ENCODE measurements around the gene CENPC.
"Not testable (repeated sequence)": the region's sequence is repeated elsewhere in the genome, so short reads cannot be mapped to it uniquely, and the experiment has no call there.

Gene CENPC

DNA sequence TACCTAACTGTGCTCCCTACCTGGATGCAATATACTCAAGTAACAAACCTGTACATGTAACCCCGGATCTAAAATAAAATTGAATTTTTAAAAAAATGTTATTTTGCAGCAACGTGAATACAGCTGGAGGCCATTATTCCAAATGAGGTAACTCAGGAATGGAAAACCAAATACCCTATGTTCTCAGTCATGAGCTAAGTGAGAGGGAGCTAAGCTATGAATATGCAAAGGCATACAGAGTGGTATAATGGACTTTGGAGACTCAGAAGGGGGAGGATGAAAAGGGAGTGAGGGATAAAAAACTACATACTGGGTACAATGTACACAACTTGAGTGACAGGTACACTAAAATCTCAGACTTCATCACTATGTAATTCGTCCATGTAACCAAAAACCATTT lies 78.6 kb downstream of the CENPC start:
- no peak for DNase-seq

DNA sequence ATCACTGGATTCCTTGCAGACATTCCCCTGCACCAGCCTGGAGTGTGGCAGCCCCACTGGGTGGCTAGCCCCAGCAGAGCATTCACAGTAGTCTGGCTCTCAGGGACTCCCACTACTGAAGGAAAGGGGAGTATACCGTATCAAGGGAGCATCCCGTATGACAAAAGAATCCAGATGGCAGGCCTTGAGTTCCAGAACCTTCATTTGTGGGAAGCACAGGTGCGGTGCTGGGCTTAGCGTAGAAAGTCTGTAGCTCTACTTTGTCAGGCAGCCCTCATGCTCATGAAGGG lies 79.6 kb downstream of the CENPC start:
- no peak for DNase-seq

DNA sequence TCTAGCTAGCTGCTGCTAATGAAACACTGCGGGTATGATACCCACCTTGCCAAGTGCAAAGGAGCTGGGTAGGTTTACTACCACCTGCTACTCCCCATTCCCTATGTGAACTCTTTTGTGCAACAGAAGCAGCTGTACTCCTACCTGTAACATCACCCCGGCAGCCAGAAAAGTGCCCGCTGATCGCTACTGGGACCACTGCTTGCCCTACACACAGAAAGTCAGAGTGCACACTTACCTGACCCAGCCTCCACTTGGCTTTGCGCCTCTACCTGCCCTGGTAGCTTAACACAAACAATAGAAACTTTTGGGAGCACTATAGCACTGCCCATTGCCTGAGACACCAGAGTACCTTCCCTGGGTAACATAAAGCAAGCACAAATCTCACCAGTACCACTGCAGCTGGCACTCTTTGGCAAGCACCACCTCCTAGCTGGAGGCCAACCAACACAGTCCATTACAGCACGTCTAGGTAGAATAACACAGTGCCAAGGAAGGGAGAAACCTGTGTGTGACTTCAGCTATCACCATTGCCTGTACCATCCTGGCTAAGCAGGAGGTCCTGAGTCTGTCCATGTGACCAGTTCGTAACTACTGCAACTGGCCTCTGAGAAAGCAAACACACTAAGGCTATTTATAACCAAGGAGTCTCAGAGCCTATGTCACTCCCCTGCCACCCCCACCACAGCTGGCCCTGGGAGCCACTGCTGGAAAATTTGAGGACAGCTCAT lies 80.1 kb downstream of the CENPC start:
- no peak for DNase-seq

DNA sequence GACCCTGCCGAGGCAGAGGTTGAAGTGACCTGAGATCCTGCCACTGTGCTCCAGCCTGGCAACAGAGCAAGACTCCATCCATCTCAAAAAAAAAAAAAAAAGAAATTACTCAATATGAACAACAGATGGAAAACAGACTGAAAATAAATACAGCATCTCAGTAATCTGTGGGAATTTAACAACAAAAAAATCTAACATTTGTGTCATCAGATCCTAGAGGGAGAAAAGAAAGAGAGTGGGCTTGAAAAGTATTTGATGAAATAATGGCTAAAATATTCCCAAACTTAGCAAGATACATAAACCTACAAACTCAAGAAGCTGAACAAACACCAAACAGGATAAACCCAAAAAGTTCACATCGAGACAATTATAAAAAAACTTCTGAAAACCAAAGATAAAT lies 84.7 kb downstream of the CENPC start:
- no peak for DNase-seq

DNA sequence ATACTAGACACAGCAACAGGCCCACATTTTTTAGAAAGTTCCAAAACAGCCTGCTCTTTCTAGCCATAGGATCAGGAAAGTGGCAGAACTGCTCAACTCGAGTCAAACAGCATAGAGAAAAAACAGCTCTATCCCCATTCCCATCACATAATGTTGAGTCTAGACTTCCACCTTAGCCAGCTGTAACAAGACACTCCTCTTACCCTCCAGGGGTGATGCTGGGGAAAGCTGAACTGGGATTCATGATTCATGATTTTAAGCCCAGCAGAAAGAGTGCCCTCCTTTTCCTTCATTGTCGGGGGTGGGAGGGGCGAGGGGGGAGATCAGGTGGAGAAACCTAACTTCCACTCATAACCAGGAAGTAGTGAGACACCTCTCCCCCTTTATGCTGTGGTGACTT lies 86.1 kb downstream of the CENPC start:
- DNase-seq, result no peak

DNA sequence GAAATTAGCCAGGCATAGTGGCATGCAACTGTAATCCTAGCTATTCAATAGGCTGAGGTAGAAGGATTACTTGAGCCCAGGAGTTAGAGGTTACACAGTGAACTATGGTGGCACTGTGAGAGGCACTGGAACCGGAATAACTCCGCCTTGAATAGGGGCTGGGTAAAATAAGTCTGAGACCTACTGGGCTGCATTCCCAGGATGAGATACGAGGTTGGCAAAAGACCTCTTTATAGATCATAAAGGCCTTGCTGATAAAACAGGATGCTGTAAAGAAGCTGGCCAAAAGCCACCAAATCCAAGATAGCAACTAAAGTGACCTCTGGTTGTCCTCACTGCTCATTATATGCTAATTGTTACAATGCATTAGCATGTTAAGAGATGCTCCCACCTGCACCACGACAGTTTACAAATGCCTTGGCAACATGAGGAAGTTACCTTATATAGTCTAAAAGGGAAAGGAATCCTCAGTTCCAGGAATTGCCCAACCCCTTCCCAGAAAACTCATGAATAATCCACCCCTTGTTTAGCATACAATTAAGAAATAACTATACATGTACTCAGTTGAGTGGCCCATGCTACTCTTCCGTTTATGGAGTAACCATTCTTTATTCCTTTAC lies 88.6 kb downstream of the CENPC start:
- DNase-seq, result no peak

DNA sequence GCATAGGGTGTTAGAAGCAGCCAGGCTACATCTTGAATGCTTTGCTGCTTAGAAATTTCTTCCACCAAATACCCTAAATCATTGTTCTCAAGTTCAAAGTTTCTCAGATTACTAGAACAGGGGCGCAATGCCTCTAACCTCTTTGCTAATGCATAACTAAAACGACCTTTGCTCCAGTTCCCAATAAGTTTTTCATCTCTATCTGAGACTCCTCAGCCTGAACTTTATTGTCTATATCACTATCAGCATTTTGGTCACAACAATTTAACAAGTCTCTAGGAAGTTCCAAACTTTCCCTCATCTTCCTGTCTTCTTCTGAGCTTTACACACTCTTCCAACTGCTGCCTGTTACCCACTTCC lies 92.5 kb downstream of the CENPC start:
- DNase-seq, result not testable (repeated sequence)

DNA sequence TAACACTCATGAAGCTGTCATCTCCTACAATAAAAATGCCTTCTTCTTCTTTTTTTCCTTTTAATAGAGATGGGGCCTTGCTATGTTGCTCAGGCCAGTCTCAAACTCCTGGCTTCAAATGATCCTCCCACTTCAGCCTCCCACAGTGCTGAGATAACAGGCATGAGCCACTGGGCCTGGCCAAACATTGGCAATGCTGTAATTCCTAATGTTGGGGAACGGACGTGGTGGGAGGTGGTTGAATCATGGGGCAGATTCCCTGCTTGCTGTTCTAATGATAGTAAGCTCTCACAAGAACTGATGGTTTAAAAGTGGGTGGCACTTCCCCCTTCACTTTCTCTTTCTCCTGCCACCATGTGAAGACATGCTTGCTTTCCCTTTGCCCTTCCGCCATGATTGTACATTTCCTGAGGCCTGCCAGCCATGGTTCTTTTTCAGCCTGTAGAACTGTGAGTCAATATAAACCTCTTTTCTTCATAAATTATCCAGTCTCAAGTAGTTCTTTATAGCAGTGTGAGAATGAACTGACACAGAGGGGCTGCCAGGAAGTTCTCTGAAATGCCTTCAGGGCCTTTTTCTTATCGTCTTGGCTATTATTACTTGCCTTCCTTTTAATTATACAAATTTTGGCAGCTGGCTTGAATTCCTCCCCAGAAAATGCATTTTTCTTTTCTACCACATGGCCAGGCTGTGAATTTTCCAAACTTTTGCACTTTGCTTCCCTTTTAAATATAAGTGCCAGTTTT lies 93.0 kb downstream of the CENPC start:
- DNase-seq, result no peak

DNA sequence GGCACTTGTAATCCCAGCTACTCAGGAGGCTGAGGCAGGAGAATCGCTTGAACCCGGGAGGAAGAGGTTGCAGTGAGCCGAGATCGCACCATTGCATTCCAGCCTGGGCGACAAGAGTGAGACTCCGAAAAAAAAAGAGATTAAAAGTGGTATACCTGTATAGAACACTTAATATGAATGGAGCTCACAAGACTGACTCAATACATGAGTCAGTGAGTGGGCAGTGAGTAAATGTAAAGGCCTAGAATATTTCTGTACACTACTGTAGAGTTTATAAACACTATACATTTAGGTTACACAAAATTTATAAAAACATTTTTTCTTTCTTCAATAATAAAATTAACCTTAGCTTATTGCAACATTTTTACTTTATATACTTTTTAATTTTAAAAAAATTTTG lies 93.8 kb downstream of the CENPC start:
- no peak for DNase-seq

DNA sequence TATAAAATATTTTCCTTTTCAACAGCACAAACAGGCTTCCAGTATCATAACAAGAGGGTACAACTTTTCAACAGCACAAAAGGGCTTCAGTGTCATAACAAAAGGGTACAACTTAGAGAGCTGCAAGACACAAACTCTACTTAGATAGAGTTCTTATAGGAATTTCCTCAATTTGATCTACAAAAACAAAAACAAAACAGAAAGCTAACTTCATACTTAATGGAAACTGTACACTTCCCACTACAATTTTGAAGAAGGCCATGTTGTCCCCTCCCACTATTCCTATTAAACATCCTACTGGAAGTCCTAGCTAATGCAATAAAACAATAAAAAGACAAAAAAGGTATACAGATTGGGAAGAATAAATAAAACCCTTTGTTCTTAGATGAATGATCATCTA lies 96.7 kb downstream of the CENPC start:
- no peak for DNase-seq

DNA sequence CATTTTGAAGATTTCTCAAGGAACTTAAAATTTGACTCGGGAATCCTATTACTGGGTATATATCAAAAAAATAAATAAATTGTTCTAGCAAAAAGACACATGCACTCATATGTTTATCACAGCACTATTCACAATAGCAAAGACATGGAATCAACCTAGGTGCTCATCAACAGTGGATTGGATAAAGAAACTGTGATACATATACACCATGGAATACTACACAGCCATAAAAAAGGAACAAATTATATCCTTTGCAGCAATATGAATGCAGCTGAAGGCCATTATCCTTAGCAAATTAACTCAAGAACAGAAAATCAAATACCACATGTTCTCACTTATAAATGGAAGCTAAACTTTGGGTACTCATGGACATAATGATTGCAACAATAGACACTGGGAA lies 97.4 kb downstream of the CENPC start:
- DNase-seq, result no peak

DNA sequence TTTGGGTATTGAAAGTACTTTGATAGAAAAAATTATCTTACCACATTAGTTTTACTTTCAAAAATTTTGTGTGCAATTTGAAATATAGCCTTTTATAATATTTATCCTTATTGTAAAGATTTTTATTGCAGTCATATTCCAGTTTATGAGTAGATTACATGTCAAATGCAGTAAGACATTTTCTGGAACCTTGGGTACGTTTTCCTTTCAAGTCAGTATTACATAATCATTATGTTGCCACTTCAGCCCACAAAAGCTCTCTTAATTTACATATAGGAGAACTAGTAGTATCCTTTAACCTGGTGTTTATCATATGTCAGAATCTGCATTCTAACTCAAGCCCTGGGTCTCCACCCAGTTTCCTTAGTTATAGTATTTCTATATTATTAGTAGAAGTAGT lies 98.5 kb downstream of the CENPC start:
- no peak for DNase-seq

DNA sequence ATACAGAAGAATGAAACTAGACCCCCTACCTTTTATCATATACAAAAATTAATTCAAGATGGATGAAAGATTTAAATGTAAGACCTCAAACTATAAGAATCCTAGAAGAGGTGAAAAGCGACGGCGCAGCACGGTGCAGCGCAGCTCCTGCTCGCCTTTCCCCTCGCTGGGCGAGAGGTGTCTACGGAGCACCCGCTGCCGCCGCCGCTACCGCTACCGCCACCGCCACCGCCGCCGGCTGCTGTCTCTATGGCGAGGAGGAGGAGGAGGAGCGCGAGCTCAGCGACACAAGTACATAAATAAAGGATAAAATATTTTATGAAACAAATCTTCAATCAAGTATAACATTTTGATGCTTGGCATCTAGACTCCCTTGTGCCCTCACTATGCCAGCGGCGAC lies 99.4 kb downstream of the CENPC start:
- DNase-seq, result not testable (repeated sequence)

DNA sequence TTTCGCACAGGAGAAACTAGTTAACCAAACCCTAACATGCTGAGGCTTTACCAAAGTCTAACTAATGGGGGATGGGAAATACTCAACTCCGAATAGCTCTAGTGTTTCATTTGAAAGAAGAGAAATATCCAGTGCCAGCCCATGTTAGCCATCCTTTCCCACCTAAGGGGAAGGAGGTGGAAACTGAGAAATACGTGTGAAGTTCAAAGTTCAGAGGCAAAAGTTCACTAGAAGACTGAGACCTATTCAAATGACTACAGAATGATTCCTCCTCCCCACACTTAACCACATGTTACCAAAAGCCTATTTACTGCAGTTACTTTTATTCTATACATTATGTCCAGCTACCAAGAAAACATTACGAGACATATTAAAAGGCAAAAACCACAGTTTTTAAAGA lies 106.3 kb downstream of the CENPC start:
- no peak for DNase-seq

DNA sequence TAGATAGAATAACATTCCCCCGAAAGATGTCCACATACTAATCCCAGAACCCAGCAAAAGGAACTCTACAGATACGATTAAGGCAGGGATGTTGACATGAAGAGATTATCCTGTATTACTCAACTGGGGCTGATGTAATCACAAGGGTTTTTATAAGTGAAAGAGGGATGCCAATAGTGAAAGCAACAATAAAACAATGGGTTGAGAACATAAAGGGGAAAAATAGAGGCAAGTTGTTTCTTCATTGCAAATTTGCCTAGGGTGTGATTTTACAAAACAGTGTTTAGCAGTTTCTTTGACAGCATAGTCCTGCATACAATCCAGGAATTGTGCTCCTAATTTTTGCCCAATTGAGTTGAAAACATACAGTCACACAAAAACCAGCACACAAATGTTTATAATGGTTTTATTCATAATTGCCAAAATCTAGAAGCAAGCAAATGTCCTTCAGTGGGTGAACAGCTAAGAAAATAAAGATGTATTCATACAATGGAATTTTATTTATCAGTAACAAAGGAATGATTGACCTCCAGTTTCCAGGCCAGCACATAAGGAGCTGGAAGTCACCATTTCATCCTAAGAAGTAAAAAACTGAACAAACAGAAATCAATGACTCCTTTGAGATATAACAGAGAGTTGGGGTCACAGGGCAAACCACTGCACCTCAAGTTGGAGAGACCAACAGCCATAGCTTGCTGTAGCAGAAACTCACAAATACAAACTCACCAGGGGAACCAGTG lies 107.2 kb downstream of the CENPC start:
- no peak for DNase-seq

DNA sequence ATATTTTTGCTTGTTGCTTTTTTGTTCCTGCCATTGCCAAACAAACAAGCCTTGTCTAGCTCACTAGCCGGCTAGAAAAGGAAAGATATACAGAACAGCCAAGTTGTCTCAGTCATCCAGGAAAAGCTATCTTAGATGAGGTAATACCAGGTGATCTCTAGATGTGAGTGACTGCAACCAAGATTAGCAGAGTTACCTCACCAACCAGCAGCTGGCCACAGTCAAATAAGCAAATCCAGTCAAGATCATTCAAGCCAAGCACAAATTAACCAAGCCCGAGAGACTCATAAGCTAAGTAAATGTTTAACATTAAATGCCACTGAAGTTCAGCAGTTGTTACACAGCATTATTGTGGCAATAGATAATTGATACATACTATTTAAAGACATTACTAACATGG lies 108.6 kb downstream of the CENPC start:
- DNase-seq, result no peak

DNA sequence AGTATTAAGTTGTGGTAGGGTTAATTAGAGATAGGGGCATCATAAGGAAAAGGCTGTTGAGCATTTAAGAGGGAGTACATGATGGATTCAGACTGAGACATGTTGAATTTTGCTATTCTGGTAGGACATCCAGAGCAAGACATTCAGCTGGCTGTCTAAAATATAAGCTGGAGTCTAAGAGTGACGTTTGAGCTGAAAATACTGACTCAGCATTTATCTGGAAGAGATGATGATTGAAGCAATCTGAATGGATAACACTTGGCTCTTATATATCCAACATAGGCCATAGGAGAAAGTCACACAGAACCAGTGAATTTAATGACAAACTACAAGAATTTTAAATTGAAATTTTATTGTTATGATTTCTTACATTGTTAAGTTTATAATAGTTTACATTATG lies 114.3 kb downstream of the CENPC start:
- no peak for DNase-seq

DNA sequence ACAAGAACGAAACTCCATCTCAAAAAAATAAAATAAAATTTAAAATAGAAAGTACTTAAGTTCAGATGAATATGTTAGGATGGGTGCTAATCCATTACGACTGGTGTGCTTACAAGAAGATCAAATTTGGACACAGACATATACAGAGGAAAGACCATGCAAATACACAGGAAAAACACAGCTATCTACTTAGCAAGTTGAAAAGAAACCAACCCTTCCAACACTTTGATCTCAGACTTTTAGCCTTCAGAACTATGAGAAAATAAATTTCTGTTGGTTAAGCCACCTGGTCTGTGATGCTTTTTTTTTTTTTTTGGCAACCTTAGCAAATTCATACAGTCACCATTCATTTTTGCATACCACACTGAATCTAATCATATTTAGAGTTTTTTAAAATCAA lies 116.5 kb downstream of the CENPC start:
- no peak for DNase-seq

Measured in GOT3 (cell line).